HEK293T (cell line): ENCODE results near the gene ANAPC5.
"Not testable (repeated sequence)": the region's sequence is repeated elsewhere in the genome, so short reads cannot be mapped to it uniquely, and the experiment has no call there.

Experiments
- CTCF ChIA-PET: fragments of 350-600 bp; formaldehyde crosslinking; extraction: SDS; loops from one replicate; lab custom pipeline; 2021; ENCODE audit warnings: antibody characterized with exemption, inconsistent platforms; lab: Yijun Ruan, JAX
- POLR2A ChIA-PET: fragments of 350-600 bp; formaldehyde crosslinking; extraction: SDS; loops from one replicate; lab custom pipeline; 2020; ENCODE audit warnings: antibody characterized with exemption, inconsistent platforms; lab: Yijun Ruan, JAX
- DNase-seq: peaks from one replicate; pipeline ENCODE4 v3.0.0; 2012; ENCODE audit warnings: mixed read lengths; ENCODE audit errors: extremely low spot score
- BHLHE40 ChIP-seq: fragments of 450-650 bp; IDR thresholded peaks from 2 replicates; pipeline ENCODE4 v1.6.1; 2016; ENCODE audit warnings: mild to moderate bottlenecking, moderate library complexity, borderline replicate concordance
- CTBP1 ChIP-seq: fragments of 450-650 bp; IDR thresholded peaks from 2 replicates; pipeline ENCODE4 v1.6.1; 2016; ENCODE audit warnings: borderline replicate concordance
- ELF4 ChIP-seq: fragments of 450-650 bp; IDR thresholded peaks from 2 replicates; pipeline ENCODE4 v1.6.1; 2017; ENCODE audit warnings: antibody characterized with exemption
- FOXA1 ChIP-seq: fragments of 450-650 bp; IDR thresholded peaks from 2 replicates; pipeline ENCODE4 v1.6.1; 2016; ENCODE audit warnings: mild to moderate bottlenecking
- FOXK2 ChIP-seq: fragments of 450-650 bp; IDR thresholded peaks from 2 replicates; pipeline ENCODE4 v1.6.1; 2016; ENCODE audit warnings: mild to moderate bottlenecking
- FOXM1 ChIP-seq: fragments of 450-650 bp; IDR thresholded peaks from 2 replicates; pipeline ENCODE4 v1.6.1; 2017; ENCODE audit warnings: mild to moderate bottlenecking, borderline replicate concordance
- HDGF ChIP-seq: fragments of 450-650 bp; IDR thresholded peaks from 2 replicates; pipeline ENCODE4 v1.6.1; 2017; ENCODE audit warnings: antibody characterized with exemption, borderline replicate concordance
- L3MBTL2 ChIP-seq: fragments of 450-650 bp; conservative IDR thresholded peaks from 2 replicates; pipeline ENCODE4 v1.6.1; 2016; ENCODE audit warnings: mild to moderate bottlenecking
- LEF1 ChIP-seq: fragments of 450-650 bp; IDR thresholded peaks from 2 replicates; pipeline ENCODE4 v1.6.1; 2017; ENCODE audit warnings: mild to moderate bottlenecking, borderline replicate concordance
- NFRKB ChIP-seq: fragments of 450-650 bp; IDR thresholded peaks from 2 replicates; pipeline ENCODE4 v1.6.1; 2016; ENCODE audit warnings: mild to moderate bottlenecking, moderate library complexity
- PKNOX1 ChIP-seq: fragments of 450-650 bp; IDR thresholded peaks from 2 replicates; pipeline ENCODE4 v1.6.1; 2016
- SP1 ChIP-seq: fragments of 450-650 bp; IDR thresholded peaks from 2 replicates; pipeline ENCODE4 v1.6.1; 2017
- SUZ12 ChIP-seq: fragments of 450-650 bp; IDR thresholded peaks from 2 replicates; pipeline ENCODE4 v1.6.1; 2016; ENCODE audit warnings: mild to moderate bottlenecking
- TARDBP ChIP-seq: fragments of 450-650 bp; IDR thresholded peaks from 2 replicates; pipeline ENCODE4 v1.6.1; 2016
- ZNF384 ChIP-seq: fragments of 450-650 bp; IDR thresholded peaks from 2 replicates; pipeline ENCODE4 v1.6.1; 2016

Gene ANAPC5

GRCh38 chr12:121392325-121392716 is 40.1 kb upstream of the ANAPC5 start:
- CTCF ChIA-PET = interaction anchor here (1.0 kb wide), 1 partner anchor 9 kb away, joined by 3 read pairs; no protein-coding TSS in a partner anchor
- DNase-seq = no peak
- POLR2A ChIA-PET = interaction anchor here (1.0 kb wide), 1 partner anchor 8 kb away, joined by 3 read pairs; no protein-coding TSS in a partner anchor
- TF ChIP-seq CTBP1 (no peak), SP1 (no peak), PKNOX1 (no peak), SUZ12 (no peak), ZNF384 (no peak), LEF1 (no peak), TARDBP (no peak)

DNA sequence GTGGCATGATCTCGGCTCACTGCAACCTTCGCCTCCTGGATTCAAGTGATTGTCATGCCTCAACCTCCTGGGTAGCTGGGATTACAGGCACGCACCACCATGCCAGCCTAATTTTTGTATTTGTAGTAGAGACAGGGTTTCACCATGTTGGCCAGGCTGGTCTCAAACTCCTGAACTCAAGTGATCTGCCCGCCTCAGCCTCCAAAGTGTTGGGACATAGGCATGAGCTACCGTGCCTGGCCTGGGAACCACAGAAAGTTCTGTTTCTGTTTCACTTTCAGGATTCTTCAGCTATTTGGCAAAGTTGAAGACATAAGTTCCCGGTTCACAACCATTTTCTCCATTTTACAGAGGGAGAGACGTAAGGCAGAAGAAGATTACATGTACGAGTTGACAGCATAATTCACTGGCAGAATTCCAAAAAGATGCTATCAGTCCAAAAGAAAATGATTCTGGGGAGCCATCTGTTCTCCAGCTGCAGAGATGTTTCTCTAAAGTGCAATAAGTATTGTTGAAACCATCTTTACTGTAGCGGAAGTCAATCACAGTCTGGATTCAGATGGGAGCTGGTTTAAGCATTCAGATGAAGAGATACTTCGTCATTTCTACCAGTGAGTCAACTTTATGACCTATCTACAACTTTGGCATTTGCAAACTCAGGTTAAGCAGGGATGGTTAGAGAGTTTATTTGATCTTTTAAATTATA is 39.6 kb upstream of the ANAPC5 start:
- POLR2A ChIA-PET = interaction anchor here (1.0 kb wide), 1 partner anchor 9 kb away, joined by 3 read pairs; no protein-coding TSS in a partner anchor
- DNase-seq = no peak

DNA sequence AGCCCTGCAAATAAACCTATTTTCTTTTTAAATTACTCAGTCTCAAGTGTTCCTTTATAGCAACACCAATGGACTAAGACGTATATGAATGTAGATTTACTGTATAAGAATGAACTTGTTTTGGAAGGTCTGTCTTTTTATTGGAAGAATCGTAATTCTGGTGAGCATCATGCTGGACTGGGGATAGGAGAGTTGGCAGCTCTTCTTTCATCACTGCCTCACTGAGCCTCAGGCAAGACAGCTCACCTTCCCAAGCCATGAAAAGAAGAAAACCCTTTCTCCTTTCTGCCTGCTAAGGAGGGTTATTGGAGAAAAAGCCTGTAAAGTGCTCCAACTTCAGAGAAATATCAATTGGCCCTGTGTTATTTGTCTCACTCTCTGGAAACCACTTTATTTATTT is 38.6 kb upstream of the ANAPC5 start:
- ChIA-PET POLR2A (no interaction called here), CTCF (no interaction called here)
- no peak for DNase-seq
- no peak for TF ChIP-seq CTBP1
- no peak for TF ChIP-seq SUZ12
- TF ChIP-seq LEF1 = no peak
- no peak for TF ChIP-seq BHLHE40

More for the DNA sequence above, 39.6 kb upstream of the ANAPC5 start:
- CTCF ChIA-PET = interaction anchor here (1.0 kb wide), 1 partner anchor 9 kb away, joined by 3 read pairs; no protein-coding TSS in a partner anchor
- no peak for TF ChIP-seq SUZ12

DNA sequence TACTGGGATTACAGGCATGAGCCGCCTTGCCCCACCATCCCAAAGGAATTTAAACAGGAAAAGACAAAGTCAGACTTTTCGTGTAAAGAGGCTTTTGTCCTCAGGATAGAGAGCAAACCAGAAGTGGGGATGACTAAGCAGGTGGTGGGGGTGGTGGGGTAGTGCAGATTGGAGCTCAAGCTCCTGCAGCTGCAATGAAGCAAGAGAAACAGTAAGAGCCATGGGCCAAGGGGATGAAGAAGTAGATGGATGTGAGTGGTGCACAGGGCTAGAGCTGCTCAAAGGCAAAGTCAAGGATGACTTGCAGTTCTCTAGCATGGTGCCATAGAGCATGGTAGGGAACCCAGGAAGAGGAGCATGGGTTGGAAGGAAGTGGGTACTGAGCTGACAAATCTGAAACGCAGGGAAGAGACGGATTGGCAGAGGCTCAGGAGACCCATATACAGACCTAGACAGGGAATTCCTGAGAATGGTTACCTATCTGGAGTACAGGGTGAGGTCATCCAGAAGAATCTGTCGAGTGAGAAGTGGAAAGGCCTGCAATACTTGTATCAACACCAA is 36.3 kb upstream of the ANAPC5 start:
- TF ChIP-seq NFRKB (no peak), TARDBP (no peak), FOXA1 (no peak), FOXM1 (no peak), L3MBTL2 (no peak), ZNF384 (no peak), FOXK2 (no peak), CTBP1 (no peak), SP1 (no peak)
- no peak for DNase-seq
- CTCF ChIA-PET = no interaction called here
- POLR2A ChIA-PET = interaction anchor here (1.2 kb wide), 1 partner anchor 12 kb away, joined by 5 read pairs; the partner anchor contains the start of gene RNF34

DNA sequence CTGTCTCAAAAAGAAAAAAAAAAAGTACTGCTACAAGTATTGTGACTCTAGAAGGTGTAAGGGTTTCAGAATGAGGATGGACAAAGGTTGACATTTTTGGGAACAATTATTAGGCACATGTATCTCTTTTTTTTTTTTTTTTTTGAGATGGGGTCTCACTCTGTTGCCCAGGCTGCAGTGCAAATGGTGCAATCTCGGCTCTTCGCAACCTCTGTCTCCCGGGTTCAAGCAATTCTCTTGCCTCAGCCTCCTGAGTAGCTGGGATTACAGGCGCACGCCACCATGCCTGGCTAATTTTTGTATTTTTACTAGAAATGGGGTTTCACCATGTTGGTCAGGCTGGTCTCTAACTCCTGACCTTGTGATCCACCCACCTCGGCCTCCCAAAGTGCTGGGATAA is 32.7 kb upstream of the ANAPC5 start:
- POLR2A ChIA-PET = interaction anchor here (0.9 kb wide), 1 partner anchor 15 kb away, joined by 5 read pairs; the partner anchor contains the start of gene RNF34
- CTCF ChIA-PET, DNase-seq: not testable (repeated sequence)

DNA sequence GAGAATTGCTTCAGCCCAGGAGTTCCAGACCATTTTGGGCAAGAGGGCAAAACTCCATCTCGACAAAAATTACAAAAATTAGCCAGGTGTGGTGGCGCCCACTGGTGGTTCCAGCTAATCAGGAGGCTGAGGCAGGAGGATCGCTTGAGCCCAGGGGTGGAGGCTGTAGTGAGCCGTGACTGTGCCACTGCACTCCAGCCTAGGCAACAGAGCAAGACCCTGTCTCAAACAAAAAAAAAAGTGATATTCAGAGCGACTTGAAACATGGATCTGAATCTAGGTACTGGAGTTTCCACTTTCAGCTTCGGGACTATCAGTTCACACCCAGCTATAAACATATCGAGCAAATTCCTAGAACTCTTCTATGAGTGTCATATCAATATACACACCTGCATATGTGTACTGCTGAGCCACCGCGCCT is 31.4 kb upstream of the ANAPC5 start:
- no peak for DNase-seq
- TF ChIP-seq NFRKB (no peak), ZNF384 (no peak), FOXA1 (no peak), LEF1 (no peak), PKNOX1 (no peak), SP1 (no peak), CTBP1 (no peak), FOXK2 (no peak)
- ChIA-PET CTCF (interaction anchor here (0.7 to 0.9 kb wide), 3 partner anchors 9 to 49 kb away, joined by 3 to 4 read pairs (median 4); partner anchors contain the start of gene RNF34), POLR2A (interaction anchor here (1.2 kb wide), 1 partner anchor 17 kb away, joined by 5 read pairs; no protein-coding TSS in a partner anchor)

- ChIA-PET CTCF (no interaction called here), POLR2A (no interaction called here)
- TF ChIP-seq ELF4 (no peak), NFRKB (no peak), HDGF (no peak), LEF1 (no peak), FOXM1 (no peak), BHLHE40 (no peak)
- DNase-seq = no peak
Measured at GRCh38 chr12:121379945-121380344, 27.7 kb upstream of the ANAPC5 start.

DNA sequence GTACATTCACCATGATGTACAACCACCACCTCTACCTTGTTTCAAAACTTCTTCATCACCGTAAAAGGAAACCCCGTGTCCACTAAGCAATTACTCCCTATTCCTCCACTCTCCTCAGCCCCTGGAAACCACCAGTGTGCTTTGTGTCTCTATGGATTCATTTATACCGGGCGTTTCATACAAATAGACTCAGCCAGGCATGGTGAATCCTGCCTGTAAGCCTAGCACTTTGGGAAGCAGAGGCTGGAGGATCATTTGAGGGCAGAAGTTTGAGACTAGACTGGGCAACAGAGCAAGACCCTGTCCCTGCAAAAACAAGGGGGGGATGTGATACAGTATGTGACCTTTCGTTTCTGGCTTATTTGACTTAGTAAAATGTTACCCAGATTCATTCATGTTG is 26.5 kb upstream of the ANAPC5 start:
- CTCF ChIA-PET = no interaction called here
- DNase-seq = no peak

More for the DNA sequence above, 26.5 kb upstream of the ANAPC5 start:
- TF ChIP-seq HDGF (no peak), SUZ12 (no peak), ZNF384 (no peak), ELF4 (no peak), FOXK2 (no peak), FOXM1 (no peak), L3MBTL2 (no peak), SP1 (no peak), NFRKB (no peak), LEF1 (no peak), PKNOX1 (no peak), CTBP1 (no peak), FOXA1 (no peak)
- POLR2A ChIA-PET = no interaction called here
